ENCODE results near the gene BPIFB2.

Gene BPIFB2

GRCh38 chr20:33005908-33006775 lies 1.4 kb upstream of the BPIFB2 start:
- no peak for DNase-seq (ENCODE audit: low read depth in 1 of 2, low spot score in 1 of 2)

GRCh38 chr20:33006776-33007375 lies 628 bp upstream of the BPIFB2 start:
- DNase-seq (ENCODE audit: low read depth in 1 of 2, low spot score in 1 of 2), result no peak

GRCh38 chr20:33008336-33009213 lies 1.1 kb downstream of the BPIFB2 start:
- no peak for DNase-seq (ENCODE audit: low read depth in 1 of 2, low spot score in 1 of 2)

GRCh38 chr20:33009214-33010132 lies 2.0 kb downstream of the BPIFB2 start:
- no peak for DNase-seq (ENCODE audit: low read depth in 1 of 2, low spot score in 1 of 2)

- no peak for DNase-seq (ENCODE audit: low read depth in 1 of 2, low spot score in 1 of 2)
Measured at GRCh38 chr20:33010133-33010504, 2.6 kb downstream of the BPIFB2 start.

- no peak for DNase-seq (ENCODE audit: low read depth in 1 of 2, low spot score in 1 of 2)
Measured at GRCh38 chr20:33010674-33011449, 3.4 kb downstream of the BPIFB2 start.

- no peak for DNase-seq (ENCODE audit: low read depth in 1 of 2, low spot score in 1 of 2)
Measured at GRCh38 chr20:33012327-33013189, 5.1 kb downstream of the BPIFB2 start.

- DNase-seq (ENCODE audit: low read depth in 1 of 2, low spot score in 1 of 2), result no peak
Measured at GRCh38 chr20:33013701-33014326, 6.3 kb downstream of the BPIFB2 start.

GRCh38 chr20:33014336-33015113 lies 7.0 kb downstream of the BPIFB2 start:
- no peak for DNase-seq (ENCODE audit: low read depth in 1 of 2, low spot score in 1 of 2)

- no peak for DNase-seq (ENCODE audit: low read depth in 1 of 2, low spot score in 1 of 2)
Measured at GRCh38 chr20:33015114-33015484, 7.6 kb downstream of the BPIFB2 start.

GRCh38 chr20:33015700-33016580 lies 8.4 kb downstream of the BPIFB2 start:
- DNase-seq (ENCODE audit: low read depth in 1 of 2, low spot score in 1 of 2), result no peak

GRCh38 chr20:33016581-33017109 lies 9.1 kb downstream of the BPIFB2 start:
- DNase-seq (ENCODE audit: low read depth in 1 of 2, low spot score in 1 of 2), result no peak

- DNase-seq (ENCODE audit: low read depth in 1 of 2, low spot score in 1 of 2), result no peak
Measured at GRCh38 chr20:33017542-33017941, 10.0 kb downstream of the BPIFB2 start.

- no peak for DNase-seq (ENCODE audit: low read depth in 1 of 2, low spot score in 1 of 2)
Measured at GRCh38 chr20:33018169-33018931, 10.8 kb downstream of the BPIFB2 start.

- DNase-seq (ENCODE audit: low read depth in 1 of 2, low spot score in 1 of 2), result no peak
Measured at GRCh38 chr20:33019465-33020277, 12.2 kb downstream of the BPIFB2 start.

Data from activated T-helper 1 cell treated with anti-CD3 and anti-CD28 coated beads, Interleukin-2, amount 50 U/mL, for 16 hours (primary cell).